Measurements from ENCODE around the gene KCNAB2.

KCNAB2 gene

GRCh38 chr1:6046279-6046678 is 591 bp downstream of the KCNAB2 start:
- Histone ChIP-seq H3K79me2 (ENCODE audit: control insufficient read depth, low read length) (no peaks in the 10 kb centered on the region), H3K4me1 (ENCODE audit: control insufficient read depth, low read length) (no peaks in the 10 kb centered on the region), H4K20me1 (ENCODE audit: control insufficient read depth, insufficient read depth, low read depth, low read length) (0 out of 2 replicates have a peak, but pooled peaks cover 7% of the 10 kb centered on the region), H3K27me3 (ENCODE audit: control insufficient read depth, low read length) (no peaks in the 10 kb centered on the region), H3K4me3 (ENCODE audit: low read length) (no peak overlapping the region), H3K36me3 (ENCODE audit: control insufficient read depth, low read length) (no peaks in the 10 kb centered on the region), H3K9me3 (ENCODE audit: control insufficient read depth, insufficient read depth, low read length) (no peaks in the 10 kb centered on the region), H3K4me2 (ENCODE audit: low read length) (no peak overlapping the region), H3F3A (ENCODE audit: control insufficient read depth, insufficient read depth) (no peaks in the 10 kb centered on the region), H3K9me2 (replicated peaks; ENCODE audit: control insufficient read depth, low read length) (no peaks in the 10 kb centered on the region), H3K27ac (ENCODE audit: low read depth, low read length) (no peak overlapping the region)
- TF ChIP-seq, protein P1, sequence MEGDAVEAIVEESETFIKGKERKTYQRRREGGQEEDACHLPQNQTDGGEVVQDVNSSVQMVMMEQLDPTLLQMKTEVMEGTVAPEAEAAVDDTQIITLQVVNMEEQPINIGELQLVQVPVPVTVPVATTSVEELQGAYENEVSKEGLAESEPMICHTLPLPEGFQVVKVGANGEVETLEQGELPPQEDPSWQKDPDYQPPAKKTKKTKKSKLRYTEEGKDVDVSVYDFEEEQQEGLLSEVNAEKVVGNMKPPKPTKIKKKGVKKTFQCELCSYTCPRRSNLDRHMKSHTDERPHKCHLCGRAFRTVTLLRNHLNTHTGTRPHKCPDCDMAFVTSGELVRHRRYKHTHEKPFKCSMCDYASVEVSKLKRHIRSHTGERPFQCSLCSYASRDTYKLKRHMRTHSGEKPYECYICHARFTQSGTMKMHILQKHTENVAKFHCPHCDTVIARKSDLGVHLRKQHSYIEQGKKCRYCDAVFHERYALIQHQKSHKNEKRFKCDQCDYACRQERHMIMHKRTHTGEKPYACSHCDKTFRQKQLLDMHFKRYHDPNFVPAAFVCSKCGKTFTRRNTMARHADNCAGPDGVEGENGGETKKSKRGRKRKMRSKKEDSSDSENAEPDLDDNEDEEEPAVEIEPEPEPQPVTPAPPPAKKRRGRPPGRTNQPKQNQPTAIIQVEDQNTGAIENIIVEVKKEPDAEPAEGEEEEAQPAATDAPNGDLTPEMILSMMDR (IDR thresholded peaks at IDR 0.05; ENCODE audit: low read depth, low read length, poor library complexity, severe bottlenecking): no peak
- TF ChIP-seq EZH2phosphoT487 (IDR thresholded peaks at IDR 0.05; ENCODE audit: borderline replicate concordance, low read length): no peak

- H3K4me3 ChIP-seq (ENCODE audit: low read length): no peak overlapping the region
- H3K27ac ChIP-seq (ENCODE audit: low read depth, low read length): no peak overlapping the region
- no peaks in the 10 kb centered on the region for H3K4me1 ChIP-seq (ENCODE audit: control insufficient read depth, low read length)
- no peaks in the 10 kb centered on the region for H3K9me2 ChIP-seq (replicated peaks; ENCODE audit: control insufficient read depth, low read length)
- no peaks in the 10 kb centered on the region for H3K27me3 ChIP-seq (ENCODE audit: control insufficient read depth, low read length)
- no peak overlapping the region for H3K4me2 ChIP-seq (ENCODE audit: low read length)
- H3K36me3 ChIP-seq (ENCODE audit: control insufficient read depth, low read length): no peaks in the 10 kb centered on the region
- no peaks in the 10 kb centered on the region for H3K9me3 ChIP-seq (ENCODE audit: control insufficient read depth, insufficient read depth, low read length)
- no peaks in the 10 kb centered on the region for H3F3A ChIP-seq (ENCODE audit: control insufficient read depth, insufficient read depth)
- H4K20me1 ChIP-seq (ENCODE audit: control insufficient read depth, insufficient read depth, low read depth, low read length): 0 out of 2 replicates have a peak, but pooled peaks cover 7% of the 10 kb centered on the region
- H3K79me2 ChIP-seq (ENCODE audit: control insufficient read depth, low read length): no peaks in the 10 kb centered on the region
- TF ChIP-seq, protein P1 (IDR thresholded peaks at IDR 0.05; ENCODE audit: low read depth, low read length, poor library complexity, severe bottlenecking): no peak
- no peak for TF ChIP-seq EZH2phosphoT487 (IDR thresholded peaks at IDR 0.05; ENCODE audit: borderline replicate concordance, low read length)
Observed at GRCh38 chr1:6048179-6048867, 2.6 kb downstream of the KCNAB2 start.

DNA sequence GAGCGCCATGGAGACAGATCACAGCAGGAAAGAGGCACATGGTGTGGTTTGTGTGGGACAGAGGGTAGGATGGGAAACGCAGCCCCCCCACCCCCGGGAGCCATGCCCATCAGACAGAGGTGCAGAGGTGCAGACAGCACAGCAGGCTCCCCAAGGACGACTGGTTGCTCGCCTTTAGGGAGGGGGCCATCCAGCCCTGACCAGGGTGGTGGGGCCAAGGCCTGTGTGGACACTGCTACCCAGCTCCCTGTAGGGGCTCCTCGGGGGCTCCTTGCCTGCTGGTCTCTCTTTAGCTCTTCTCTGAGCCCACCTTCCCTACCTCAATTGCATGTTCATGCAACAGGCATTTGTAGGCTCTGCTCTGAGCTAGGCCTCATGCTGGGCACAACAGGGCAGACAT is 3.7 kb downstream of the KCNAB2 start:
- H3F3A ChIP-seq (ENCODE audit: control insufficient read depth, insufficient read depth): no peaks in the 10 kb centered on the region
- TF ChIP-seq, protein P1 (IDR thresholded peaks at IDR 0.05; ENCODE audit: low read depth, low read length, poor library complexity, severe bottlenecking): no peak
- TF ChIP-seq EZH2phosphoT487 (IDR thresholded peaks at IDR 0.05; ENCODE audit: borderline replicate concordance, low read length): no peak
- H3K9me2 ChIP-seq (replicated peaks; ENCODE audit: control insufficient read depth, low read length): no peaks in the 10 kb centered on the region
- no peak overlapping the region for H3K4me2 ChIP-seq (ENCODE audit: low read length)
- 0 out of 2 replicates have a peak, but pooled peaks cover 7% of the 10 kb centered on the region for H4K20me1 ChIP-seq (ENCODE audit: control insufficient read depth, insufficient read depth, low read depth, low read length)
- H3K4me1 ChIP-seq (ENCODE audit: control insufficient read depth, low read length): no peaks in the 10 kb centered on the region
- no peaks in the 10 kb centered on the region for H3K9me3 ChIP-seq (ENCODE audit: control insufficient read depth, insufficient read depth, low read length)
- H3K79me2 ChIP-seq (ENCODE audit: control insufficient read depth, low read length): no peaks in the 10 kb centered on the region
- no peaks in the 10 kb centered on the region for H3K27me3 ChIP-seq (ENCODE audit: control insufficient read depth, low read length)
- no peaks in the 10 kb centered on the region for H3K36me3 ChIP-seq (ENCODE audit: control insufficient read depth, low read length)
- no peak overlapping the region for H3K27ac ChIP-seq (ENCODE audit: low read depth, low read length)
- no peak overlapping the region for H3K4me3 ChIP-seq (ENCODE audit: low read length)
